Upper lobe of right lung (tissue), 1 donor: ENCODE data around the gene COL11A1. TPM values are rescaled to one million over a fixed set of nuclear protein-coding genes. Genes with fewer than 3 reads are reported as not detected.
"Not testable (repeated sequence)": the region's sequence is repeated elsewhere in the genome, so short reads cannot be mapped to it uniquely, and the experiment has no call there.

Experiments used
- ATAC-seq: fragments of 200-7000 bp; cut with Tn5 transposase; one replicate; pipeline ENCODE4 v1.9.1; 2020; ENCODE audit warnings: mild to moderate bottlenecking, moderate library complexity
- DNase-seq: peaks from one replicate; pipeline ENCODE4 v3.0.0-alpha.2; 2020
- H3K27ac ChIP-seq: fragments of 200-600 bp; one replicate; pipeline ENCODE4 v1.8.0; 2022
- H3K27me3 ChIP-seq: fragments of 200-600 bp; one replicate; pipeline ENCODE4 v1.8.0; 2022; ENCODE audit warnings: mild to moderate bottlenecking
- H3K36me3 ChIP-seq: fragments of 200-600 bp; one replicate; pipeline ENCODE4 v1.8.0; 2022
- H3K4me1 ChIP-seq: fragments of 200-600 bp; one replicate; pipeline ENCODE4 v1.8.0; 2022
- H3K4me3 ChIP-seq: fragments of 200-600 bp; one replicate; pipeline ENCODE4 v1.8.0; 2022; ENCODE audit warnings: mild to moderate bottlenecking
- H3K9me3 ChIP-seq: fragments of 200-600 bp; one replicate; pipeline ENCODE4 v1.8.0; 2022
- CTCF ChIP-seq: fragments of 200-600 bp; IDR thresholded peaks from one replicate; pipeline ENCODE4 v1.8.0; 2022; ENCODE audit warnings: antibody characterized with exemption
- intact Hi-C: fragments of 100-400 bp; cut with DNase I; formaldehyde crosslinking; loops from one replicate; pipeline ENCODE4 v1.11.0; 2022
- total RNA-seq: library from RNA; stranded (reverse); fragmentation: NEBNext Ultra II Directional; extraction: Animal tissue kit (Norgen Biotek cat#: 25700); gene quantifications from one replicate; pipeline ENCODE4 v1.2.1, GENCODE V29; 2021
- donor health status: DM: no; HTN: yes; CAD: no; lungs with severe emphysema.

The COL11A1 gene
- total RNA-seq, 1 donor from 2014 or later: 1.7 TPM

- intact Hi-C loops: no loop called here
These were observed 34.1 kb upstream of the COL11A1 start for GRCh38 chr1:103142461-103142860.

GRCh38 chr1:103129796-103130195 lies 21.5 kb upstream of the COL11A1 start:
- H3K36me3 ChIP-seq: no peaks in the 10 kb centered on the region
- DNase-seq: no peak
- intact Hi-C loops: no loop called here
- ATAC-seq: no peak
- no peak overlapping the region for H3K27ac ChIP-seq
- H3K9me3 ChIP-seq: no peaks in the 10 kb centered on the region
- H3K4me1 ChIP-seq: no peaks in the 10 kb centered on the region
- no peak for TF ChIP-seq CTCF
- H3K27me3 ChIP-seq: no peaks in the 10 kb centered on the region
- H3K4me3 ChIP-seq: no peak overlapping the region

More at GRCh38 chr1:103142461-103142860, 34.1 kb upstream of the COL11A1 start:
- Histone ChIP-seq H3K27me3 (no peaks in the 10 kb centered on the region), H3K36me3 (no peaks in the 10 kb centered on the region), H3K4me3 (no peak overlapping the region), H3K27ac (no peak overlapping the region), H3K9me3 (no peaks in the 10 kb centered on the region), H3K4me1 (no peaks in the 10 kb centered on the region)
- no peak for TF ChIP-seq CTCF
- ATAC-seq: no peak
- no peak for DNase-seq

- H3K9me3 ChIP-seq: no peaks in the 10 kb centered on the region
- no peak for ATAC-seq
These were observed 20.9 kb upstream of the COL11A1 start for GRCh38 chr1:103129255-103129654.

GRCh38 chr1:103128256-103128655 lies 19.9 kb upstream of the COL11A1 start:
- H3K27ac ChIP-seq, ATAC-seq, DNase-seq, H3K36me3 ChIP-seq, H3K27me3 ChIP-seq, H3K9me3 ChIP-seq, H3K4me3 ChIP-seq, H3K4me1 ChIP-seq, intact Hi-C loops: not testable (repeated sequence)

More at GRCh38 chr1:103129255-103129654, 20.9 kb upstream of the COL11A1 start:
- no peak overlapping the region for H3K4me3 ChIP-seq
- no peaks in the 10 kb centered on the region for H3K36me3 ChIP-seq
- H3K27ac ChIP-seq: no peak overlapping the region
- intact Hi-C loops: no loop called here
- no peaks in the 10 kb centered on the region for H3K27me3 ChIP-seq
- no peak for DNase-seq
- TF ChIP-seq CTCF: no peak
- H3K4me1 ChIP-seq: no peaks in the 10 kb centered on the region

- Histone ChIP-seq H3K27ac (no peak overlapping the region), H3K4me3 (no peak overlapping the region), H3K36me3 (no peaks in the 10 kb centered on the region), H3K9me3 (no peaks in the 10 kb centered on the region), H3K27me3 (no peaks in the 10 kb centered on the region), H3K4me1 (no peaks in the 10 kb centered on the region)
- intact Hi-C loops: no loop called here
- ATAC-seq: no peak
- no peak for TF ChIP-seq CTCF
- no peak for DNase-seq
These were observed 16.9 kb upstream of the COL11A1 start for GRCh38 chr1:103125219-103125618.

GRCh38 chr1:103122983-103123720 lies 14.8 kb upstream of the COL11A1 start:
- DNase-seq: no peak
- Histone ChIP-seq H3K27me3 (no peaks in the 10 kb centered on the region), H3K4me1 (no peaks in the 10 kb centered on the region), H3K4me3 (no peak overlapping the region), H3K9me3 (no peaks in the 10 kb centered on the region), H3K36me3 (no peaks in the 10 kb centered on the region), H3K27ac (no peak overlapping the region)
- intact Hi-C loops: no loop called here
- ATAC-seq: no peak
- no peak for TF ChIP-seq CTCF
